Nephron progenitor cell (in vitro differentiated cells): Measurements from ENCODE around the gene DEFB119.

Experiments used
- DNase-seq: peaks from one replicate; pipeline ENCODE4 v3.0.0; 2021
- H3K27ac Mint-ChIP-seq: 2 replicates; pipeline ENCODE4 v1.8.0; 2021; ENCODE audit warnings: mild to moderate bottlenecking, moderate library complexity, mixed read lengths
- H3K27me3 Mint-ChIP-seq: 2 replicates; pipeline ENCODE4 v1.8.0; 2021; ENCODE audit warnings: mild to moderate bottlenecking, low read depth, mixed read lengths; ENCODE audit not compliant: poor library complexity
- H3K36me3 Mint-ChIP-seq: 2 replicates; pipeline ENCODE4 v1.8.0; 2021; ENCODE audit warnings: low read depth, mixed read lengths
- H3K4me1 Mint-ChIP-seq: 2 replicates; pipeline ENCODE4 v1.8.0; 2021; ENCODE audit warnings: mixed read lengths
- H3K4me3 Mint-ChIP-seq: 2 replicates; pipeline ENCODE4 v1.8.0; 2021; ENCODE audit warnings: mild to moderate bottlenecking, moderate library complexity, mixed read lengths
- H3K9me3 Mint-ChIP-seq: 2 replicates; pipeline ENCODE4 v1.8.0; 2021; ENCODE audit warnings: mild to moderate bottlenecking, moderate library complexity, mixed read lengths
- TF ChIP-seq, protein P1 (sequence below): fragments of 200-600 bp; sonication (generic); IDR thresholded peaks from 2 replicates; pipeline ENCODE4 v1.5.0; 2021; ENCODE audit warnings: antibody characterized with exemption

Gene DEFB119

DNA sequence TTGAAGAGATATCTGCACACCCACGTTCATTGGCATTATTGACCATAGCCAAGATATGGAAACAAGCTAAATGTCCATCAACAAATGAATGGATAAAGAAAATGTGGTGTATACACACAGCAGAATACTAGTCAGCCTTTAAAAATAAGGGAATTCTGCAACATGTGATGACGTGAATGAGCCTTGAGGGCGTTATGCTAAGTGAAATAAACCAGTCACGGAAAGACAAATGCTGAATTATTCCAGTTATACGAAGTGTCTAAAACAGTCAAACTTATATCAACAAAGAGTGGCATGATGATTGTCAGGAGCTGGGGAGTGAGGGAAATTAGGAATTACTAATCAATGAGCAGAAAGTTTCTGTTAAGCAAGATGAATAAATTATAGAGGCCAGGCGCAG lies 24.0 kb upstream of the DEFB119 start:
- H3K27me3 Mint-ChIP-seq = no peaks in the 10 kb centered on the region
- no peaks in the 10 kb centered on the region for H3K4me1 Mint-ChIP-seq
- H3K9me3 Mint-ChIP-seq = peaks cover 91% of the 10 kb centered on the region
- TF ChIP-seq, protein P1, sequence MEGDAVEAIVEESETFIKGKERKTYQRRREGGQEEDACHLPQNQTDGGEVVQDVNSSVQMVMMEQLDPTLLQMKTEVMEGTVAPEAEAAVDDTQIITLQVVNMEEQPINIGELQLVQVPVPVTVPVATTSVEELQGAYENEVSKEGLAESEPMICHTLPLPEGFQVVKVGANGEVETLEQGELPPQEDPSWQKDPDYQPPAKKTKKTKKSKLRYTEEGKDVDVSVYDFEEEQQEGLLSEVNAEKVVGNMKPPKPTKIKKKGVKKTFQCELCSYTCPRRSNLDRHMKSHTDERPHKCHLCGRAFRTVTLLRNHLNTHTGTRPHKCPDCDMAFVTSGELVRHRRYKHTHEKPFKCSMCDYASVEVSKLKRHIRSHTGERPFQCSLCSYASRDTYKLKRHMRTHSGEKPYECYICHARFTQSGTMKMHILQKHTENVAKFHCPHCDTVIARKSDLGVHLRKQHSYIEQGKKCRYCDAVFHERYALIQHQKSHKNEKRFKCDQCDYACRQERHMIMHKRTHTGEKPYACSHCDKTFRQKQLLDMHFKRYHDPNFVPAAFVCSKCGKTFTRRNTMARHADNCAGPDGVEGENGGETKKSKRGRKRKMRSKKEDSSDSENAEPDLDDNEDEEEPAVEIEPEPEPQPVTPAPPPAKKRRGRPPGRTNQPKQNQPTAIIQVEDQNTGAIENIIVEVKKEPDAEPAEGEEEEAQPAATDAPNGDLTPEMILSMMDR = no peak
- H3K4me3 Mint-ChIP-seq = no peak overlapping the region
- no peak for DNase-seq
- H3K27ac Mint-ChIP-seq = no peak overlapping the region
- H3K36me3 Mint-ChIP-seq = peaks cover 3% of the 10 kb centered on the region

DNA sequence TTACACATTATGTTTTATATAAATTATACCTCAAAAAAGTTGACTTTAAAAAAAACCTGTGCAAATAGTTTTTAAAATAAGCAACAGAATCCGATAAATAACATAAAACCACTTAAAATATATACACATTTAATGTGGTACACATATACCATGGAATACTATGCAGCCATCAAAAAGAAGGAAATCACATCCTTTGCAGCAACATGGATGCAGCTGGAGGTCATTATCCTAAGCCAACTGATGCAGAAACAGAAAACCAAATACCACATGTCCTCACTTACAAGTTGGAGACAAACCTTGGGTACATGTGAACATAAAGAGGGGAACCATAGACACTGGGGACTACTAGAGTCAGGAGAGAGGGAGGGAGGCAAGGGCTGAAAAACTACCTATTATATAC lies 19.6 kb upstream of the DEFB119 start:
- no peak for DNase-seq
- Mint-ChIP-seq H3K4me1 (no peaks in the 10 kb centered on the region), H3K27me3 (peaks cover 4% of the 10 kb centered on the region), H3K36me3 (peaks cover 3% of the 10 kb centered on the region), H3K27ac (no peak overlapping the region), H3K9me3 (peaks cover 77% of the 10 kb centered on the region), H3K4me3 (no peak overlapping the region)
- TF ChIP-seq, protein P1 = no peak

DNA sequence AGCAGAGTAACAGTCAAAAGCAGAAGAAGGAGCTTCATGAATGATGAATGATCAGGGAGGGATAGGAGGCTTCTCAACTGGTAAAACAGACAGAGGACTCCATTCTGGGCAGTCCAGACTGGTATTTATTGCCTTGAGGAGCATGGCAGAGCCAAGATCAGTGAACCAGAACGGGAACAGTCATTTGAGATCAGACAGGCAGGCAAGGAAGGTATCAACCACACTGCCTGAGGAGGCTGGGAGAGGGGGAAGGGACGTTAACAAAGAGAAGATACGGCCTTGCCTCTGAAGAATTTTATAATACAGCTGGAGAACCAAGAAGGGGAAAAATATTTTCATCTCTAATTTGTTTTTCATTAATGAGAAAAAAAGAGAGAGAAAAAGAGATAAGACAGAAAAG lies 15.7 kb upstream of the DEFB119 start, which contains the start of gene DEFB121:
TSS of gene DEFB121 (minus strand) at position 101 of the 400 bp plus-strand sequence. CDS start at position 38, 63 bp downstream.
- Mint-ChIP-seq H3K27me3 (peaks cover 8% of the 10 kb centered on the region), H3K36me3 (no peaks in the 10 kb centered on the region), H3K4me1 (no peaks in the 10 kb centered on the region), H3K27ac (no peak within 1 kb of the TSS), H3K9me3 (peaks cover 41% of the 10 kb centered on the region), H3K4me3 (no peak within 1 kb of the TSS)
- TF ChIP-seq, protein P1 = no peak
- DNase-seq = no peak

DNA sequence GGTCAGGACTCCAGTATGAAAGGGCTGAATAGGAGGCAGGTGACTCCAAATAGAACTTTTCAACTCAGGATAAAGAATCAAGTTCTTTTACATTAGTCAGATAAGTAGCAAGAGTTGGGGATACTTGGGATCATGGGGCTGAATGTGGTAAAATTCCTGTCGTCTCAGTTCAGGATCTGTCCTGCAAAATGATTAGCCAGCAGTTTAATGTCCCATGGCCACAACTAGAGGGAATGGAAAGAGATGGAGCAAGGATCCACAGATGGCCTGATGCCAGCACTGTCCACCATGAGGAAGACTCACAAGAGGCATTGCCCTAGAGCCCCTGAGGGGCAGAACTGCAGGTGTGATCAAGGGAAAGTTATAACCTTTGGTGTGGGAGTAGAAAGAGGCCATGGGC lies 13.5 kb upstream of the DEFB119 start:
- Mint-ChIP-seq H3K4me1 (no peaks in the 10 kb centered on the region), H3K36me3 (no peaks in the 10 kb centered on the region), H3K4me3 (no peak overlapping the region), H3K27me3 (peaks cover 10% of the 10 kb centered on the region), H3K9me3 (peaks cover 29% of the 10 kb centered on the region), H3K27ac (no peak overlapping the region)
- DNase-seq = no peak
- TF ChIP-seq, protein P1 = no peak

DNA sequence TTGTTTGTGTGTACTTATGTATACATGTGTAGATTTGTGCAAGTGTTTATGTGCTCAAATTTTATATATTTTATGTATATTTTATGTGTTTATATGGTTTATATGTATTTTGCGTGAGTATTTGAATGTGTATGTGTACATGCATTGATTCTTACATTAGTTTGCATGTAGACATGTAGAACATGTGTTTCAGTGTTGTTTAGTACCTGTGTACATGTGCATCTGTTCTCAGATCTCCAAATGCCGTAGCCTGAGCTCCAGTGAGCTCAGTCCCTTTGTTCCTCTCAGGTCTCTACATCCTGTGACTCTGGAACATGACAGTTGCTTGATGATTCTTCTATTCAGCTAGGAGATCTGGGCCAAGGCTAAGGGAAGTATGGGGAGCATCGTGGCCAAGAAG lies 4.5 kb upstream of the DEFB119 start:
- peaks cover 85% of the 10 kb centered on the region for H3K9me3 Mint-ChIP-seq
- TF ChIP-seq, protein P1 = no peak
- no peaks in the 10 kb centered on the region for H3K36me3 Mint-ChIP-seq
- H3K4me3 Mint-ChIP-seq = no peak overlapping the region
- H3K4me1 Mint-ChIP-seq = no peaks in the 10 kb centered on the region
- H3K27me3 Mint-ChIP-seq = peaks cover 7% of the 10 kb centered on the region
- no peak for DNase-seq
- no peak overlapping the region for H3K27ac Mint-ChIP-seq

DNA sequence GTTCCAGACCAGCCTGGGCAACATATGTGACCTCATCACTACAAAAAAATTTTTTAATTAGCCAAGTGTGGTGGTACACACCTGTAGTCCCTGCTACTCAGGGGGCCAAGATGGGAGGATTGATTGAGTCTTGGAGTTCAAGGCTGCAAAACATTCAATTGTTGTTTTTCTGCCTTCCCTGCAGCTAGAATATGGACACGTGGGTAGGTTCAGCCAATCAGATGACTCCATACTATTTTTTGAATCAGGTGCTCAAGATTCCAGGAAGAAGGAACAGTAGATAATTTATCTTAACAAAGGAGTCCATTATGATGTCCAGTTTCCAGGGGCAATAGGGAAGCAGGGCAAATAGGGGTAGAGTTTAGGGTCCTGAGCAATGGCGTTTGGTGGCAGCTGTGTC lies 2.4 kb upstream of the DEFB119 start:
- H3K36me3 Mint-ChIP-seq = no peaks in the 10 kb centered on the region
- TF ChIP-seq, protein P1 = no peak
- H3K27me3 Mint-ChIP-seq = peaks cover 4% of the 10 kb centered on the region
- peaks cover 84% of the 10 kb centered on the region for H3K9me3 Mint-ChIP-seq
- H3K4me3 Mint-ChIP-seq = no peak overlapping the region
- H3K27ac Mint-ChIP-seq = no peak overlapping the region
- H3K4me1 Mint-ChIP-seq = no peaks in the 10 kb centered on the region
- no peak for DNase-seq
